Dendritic cell treated with granulocyte-macrophage colony-stimulating factor and Interleukin-4, amounts not matched to agents 40 ng/mL and 50 ng/mL, for 4 days (primary cell): ENCODE results near the gene PPP1R14B.

Source experiments
- H3K27ac Mint-ChIP-seq: one replicate; pipeline ENCODE4 v1.8.0; 2022; ENCODE audit warnings: mild to moderate bottlenecking, mixed read lengths
- H3K27me3 Mint-ChIP-seq: one replicate; pipeline ENCODE4 v1.8.0; 2022; ENCODE audit warnings: mild to moderate bottlenecking, mixed read lengths
- H3K36me3 Mint-ChIP-seq: one replicate; pipeline ENCODE4 v1.8.0; 2022; ENCODE audit warnings: low read depth, mixed read lengths
- H3K4me1 Mint-ChIP-seq: one replicate; pipeline ENCODE4 v1.8.0; 2022; ENCODE audit warnings: low read depth, mixed read lengths
- H3K4me3 Mint-ChIP-seq: one replicate; pipeline ENCODE4 v1.8.0; 2022; ENCODE audit warnings: mild to moderate bottlenecking, moderate library complexity, mixed read lengths
- H3K9me3 Mint-ChIP-seq: one replicate; pipeline ENCODE4 v1.8.0; 2022; ENCODE audit warnings: mixed read lengths
- intact Hi-C: fragments of 100-400 bp; cut with micrococcal nuclease; formaldehyde crosslinking; loops from one replicate; pipeline ENCODE4 v1.15.0; 2022

PPP1R14B gene

GRCh38 chr11:64246871-64247728 is at the start of gene PPP1R14B:
Gene PPP1R14B, minus strand, starts transcription at chr11:64246943. Its CDS starts 270 bp downstream, at chr11:64246673.
- H3K36me3 Mint-ChIP-seq, result peaks cover 51% of the 10 kb centered on the region
- peak within 1 kb of the TSS; percentile 89 for H3K4me3 Mint-ChIP-seq
- H3K9me3 Mint-ChIP-seq, result no peaks in the 10 kb centered on the region
- intact Hi-C loops, result loop anchor here (2.0 kb wide), 1 partner anchor 16 kb away; the partner anchor contains the start of gene DNAJC4
- H3K27ac Mint-ChIP-seq, result peak within 1 kb of the TSS; percentile 92
- H3K27me3 Mint-ChIP-seq, result peaks cover 9% of the 10 kb centered on the region
- H3K4me1 Mint-ChIP-seq, result peaks cover 77% of the 10 kb centered on the region

GRCh38 chr11:64296236-64296635 is 49.5 kb upstream of the PPP1R14B start:
- no peaks in the 10 kb centered on the region for H3K36me3 Mint-ChIP-seq
- peaks cover 53% of the 10 kb centered on the region for H3K4me1 Mint-ChIP-seq
- H3K27ac Mint-ChIP-seq, result no peak overlapping the region

GRCh38 chr11:64295760-64296159 is 49.0 kb upstream of the PPP1R14B start:
- intact Hi-C loops, result no loop called here
- H3K4me1 Mint-ChIP-seq, result peaks cover 54% of the 10 kb centered on the region
- no peak overlapping the region for H3K4me3 Mint-ChIP-seq
- H3K9me3 Mint-ChIP-seq, result no peaks in the 10 kb centered on the region
- H3K27ac Mint-ChIP-seq, result no peak overlapping the region
- no peaks in the 10 kb centered on the region for H3K36me3 Mint-ChIP-seq
- H3K27me3 Mint-ChIP-seq, result peaks cover 92% of the 10 kb centered on the region

More at GRCh38 chr11:64296236-64296635, 49.5 kb upstream of the PPP1R14B start:
- H3K9me3 Mint-ChIP-seq, result no peaks in the 10 kb centered on the region
- no peak overlapping the region for H3K4me3 Mint-ChIP-seq
- peaks cover 90% of the 10 kb centered on the region for H3K27me3 Mint-ChIP-seq
- intact Hi-C loops, result no loop called here

- Mint-ChIP-seq H3K4me3 (no peak overlapping the region), H3K27me3 (peaks cover 92% of the 10 kb centered on the region), H3K27ac (peak overlapping the region; percentile 24), H3K4me1 (peaks cover 47% of the 10 kb centered on the region), H3K36me3 (no peaks in the 10 kb centered on the region), H3K9me3 (no peaks in the 10 kb centered on the region)
- intact Hi-C loops, result no loop called here
Observed at GRCh38 chr11:64294774-64295173, 48.0 kb upstream of the PPP1R14B start.

GRCh38 chr11:64292460-64293254 is 45.9 kb upstream of the PPP1R14B start:
- Mint-ChIP-seq H3K4me1 (peaks cover 30% of the 10 kb centered on the region), H3K4me3 (peak overlapping the region; percentile 66), H3K9me3 (no peaks in the 10 kb centered on the region), H3K27ac (peak overlapping the region; percentile 50), H3K36me3 (peaks cover 18% of the 10 kb centered on the region), H3K27me3 (peaks cover 85% of the 10 kb centered on the region)
- intact Hi-C loops, result no loop called here

GRCh38 chr11:64291752-64292459 is 45.2 kb upstream of the PPP1R14B start:
- H3K27ac Mint-ChIP-seq, result peak overlapping the region; percentile 50
- peaks cover 25% of the 10 kb centered on the region for H3K4me1 Mint-ChIP-seq
- peak overlapping the region; percentile 66 for H3K4me3 Mint-ChIP-seq
- H3K36me3 Mint-ChIP-seq, result peaks cover 21% of the 10 kb centered on the region
- peaks cover 79% of the 10 kb centered on the region for H3K27me3 Mint-ChIP-seq
- intact Hi-C loops, result no loop called here
- no peaks in the 10 kb centered on the region for H3K9me3 Mint-ChIP-seq

GRCh38 chr11:64291262-64291751 is 44.6 kb upstream of the PPP1R14B start, which contains the start of gene KCNK4:
Gene KCNK4, plus strand, starts transcription at chr11:64291302. Its CDS starts 1,717 bp downstream, at chr11:64293019.
- Mint-ChIP-seq H3K36me3 (peaks cover 21% of the 10 kb centered on the region), H3K9me3 (no peaks in the 10 kb centered on the region), H3K27ac (no peak within 1 kb of the TSS), H3K4me3 (peak within 1 kb of the TSS; percentile 25), H3K27me3 (peaks cover 73% of the 10 kb centered on the region), H3K4me1 (peaks cover 25% of the 10 kb centered on the region)
- intact Hi-C loops, result no loop called here

- Mint-ChIP-seq H3K4me1 (peaks cover 26% of the 10 kb centered on the region), H3K9me3 (no peaks in the 10 kb centered on the region), H3K27ac (no peak overlapping the region), H3K36me3 (peaks cover 22% of the 10 kb centered on the region), H3K4me3 (peak overlapping the region; percentile 0), H3K27me3 (peaks cover 66% of the 10 kb centered on the region)
- intact Hi-C loops, result no loop called here
Observed at GRCh38 chr11:64290352-64291261, 43.9 kb upstream of the PPP1R14B start.

- intact Hi-C loops, result no loop called here
- H3K27ac Mint-ChIP-seq, result no peak overlapping the region
- H3K4me1 Mint-ChIP-seq, result peaks cover 30% of the 10 kb centered on the region
- peaks cover 36% of the 10 kb centered on the region for H3K36me3 Mint-ChIP-seq
- H3K9me3 Mint-ChIP-seq, result no peaks in the 10 kb centered on the region
- peaks cover 50% of the 10 kb centered on the region for H3K27me3 Mint-ChIP-seq
- no peak overlapping the region for H3K4me3 Mint-ChIP-seq
Observed at GRCh38 chr11:64289002-64289564, 42.3 kb upstream of the PPP1R14B start.

- H3K4me3 Mint-ChIP-seq, result no peak overlapping the region
- intact Hi-C loops, result no loop called here
Observed at GRCh38 chr11:64288353-64288750, 41.6 kb upstream of the PPP1R14B start.

GRCh38 chr11:64287676-64288352 is 41.1 kb upstream of the PPP1R14B start:
- no peak overlapping the region for H3K4me3 Mint-ChIP-seq
- peaks cover 42% of the 10 kb centered on the region for H3K4me1 Mint-ChIP-seq
- no peak overlapping the region for H3K27ac Mint-ChIP-seq
- peaks cover 42% of the 10 kb centered on the region for H3K36me3 Mint-ChIP-seq
- H3K9me3 Mint-ChIP-seq, result no peaks in the 10 kb centered on the region
- intact Hi-C loops, result no loop called here
- peaks cover 38% of the 10 kb centered on the region for H3K27me3 Mint-ChIP-seq

More at GRCh38 chr11:64288353-64288750, 41.6 kb upstream of the PPP1R14B start:
- Mint-ChIP-seq H3K36me3 (peaks cover 37% of the 10 kb centered on the region), H3K27me3 (peaks cover 43% of the 10 kb centered on the region), H3K4me1 (peaks cover 37% of the 10 kb centered on the region), H3K27ac (no peak overlapping the region), H3K9me3 (no peaks in the 10 kb centered on the region)

- peaks cover 52% of the 10 kb centered on the region for H3K36me3 Mint-ChIP-seq
- H3K9me3 Mint-ChIP-seq, result no peaks in the 10 kb centered on the region
- peaks cover 31% of the 10 kb centered on the region for H3K27me3 Mint-ChIP-seq
- peak overlapping the region; percentile 76 for H3K4me3 Mint-ChIP-seq
- peak overlapping the region; percentile 13 for H3K27ac Mint-ChIP-seq
- intact Hi-C loops, result no loop called here
- peaks cover 42% of the 10 kb centered on the region for H3K4me1 Mint-ChIP-seq
Observed at GRCh38 chr11:64286801-64287159, 40.0 kb upstream of the PPP1R14B start.
